Psoas muscle (tissue), 8 donors: ENCODE measurements around the gene C1orf50. TPM values are rescaled to one million over a fixed set of nuclear protein-coding genes. Genes with fewer than 3 reads are reported as not detected.

Source experiments
- ATAC-seq, 4 donors: fragments of 200-7000 bp; cut with Tn5 transposase; one replicate each; pipeline ENCODE4 v1.9.1; 2020; ENCODE audit warnings: moderate library complexity in 3 of 4, mild to moderate bottlenecking in 2 of 4
- DNase-seq, 2 donors: peaks; one replicate each; pipeline ENCODE4 v3.0.0-alpha.2; 2020
- H3K27ac ChIP-seq: fragments of 200-600 bp; one replicate; pipeline ENCODE4 v1.8.0; 2022
- H3K27me3 ChIP-seq, 3 donors: fragments of 200-600 bp in 1 of 3; one replicate each; pipeline versions ENCODE4 v1.6.1 to v1.8.0; 2013 to 2022; ENCODE audit warnings: low read length in 2 of 3, mild to moderate bottlenecking in 2 of 3, moderate library complexity in 1 of 3; ENCODE audit not compliant: insufficient read depth in 3 of 3
- H3K36me3 ChIP-seq, 2 donors: fragments of 200-600 bp in 1 of 2; one replicate each; pipeline versions ENCODE4 v1.6.1 to v1.8.0; 2013 to 2022; ENCODE audit warnings: low read depth in 1 of 2, mild to moderate bottlenecking in 1 of 2, moderate library complexity in 1 of 2; ENCODE audit not compliant: insufficient read depth in 1 of 2
- H3K4me1 ChIP-seq: fragments of 200-600 bp; one replicate; pipeline ENCODE4 v1.8.0; 2022
- H3K4me3 ChIP-seq: fragments of 200-600 bp; one replicate; pipeline ENCODE4 v1.8.0; 2022; ENCODE audit warnings: mild to moderate bottlenecking
- H3K9me3 ChIP-seq: fragments of 200-600 bp; one replicate; pipeline ENCODE4 v1.8.0; 2022
- CTCF ChIP-seq: fragments of 200-600 bp; IDR thresholded peaks from one replicate; pipeline ENCODE4 v1.8.0; 2022; ENCODE audit warnings: antibody characterized with exemption
- WGBS, 3 donors: extraction: QIAGEN DNeasy Blood & Tissue Kit; methylation state at CpG; one replicate each; pipeline versions ENCODE4 v1.1.6 to v1.1.7; 2013; 5-methylcytosine and 5-hydroxymethylcytosine counted together
- intact Hi-C, 2 donors: fragments of 100-400 bp; cut with DNase I; formaldehyde crosslinking; loops; one replicate each; pipeline versions ENCODE4 v1.11.0 to v1.14.2; 2022
- polyA plus RNA-seq, 3 donors: library from polyadenylated mRNA; stranded (reverse); fragments of 200-250 nt; gene quantifications; one replicate each; pipeline ENCODE4 v1.2.3, GENCODE V29; 2013
- total RNA-seq, 4 donors: library from RNA; stranded (reverse); fragmentation: NEBNext Ultra II Directional in 2 of 4; extraction: Animal tissue kit (Norgen Biotek cat#: 25700) in 2 of 4; gene quantifications; one replicate each; pipeline versions ENCODE4 v1.2.1 to v1.2.4, GENCODE V29; 2021 to 2023
- donor health status: healthy with polysubstance abuse.
- donor health status: DM: no; HTN: no; CAD: no; lungs with moderate emphysema.
- donor health status: Bipolar disorder and iron deficiency.
- donor health status: healthy.
- donor health status: DM: yes; HTN: yes; CAD: no.
- donor health status: DM: no; HTN: no; CAD: no.
- donor health status: DM: no; HTN: no; CAD: no.
- donor health status: DM: yes; HTN: yes; CAD: no.

The C1orf50 gene
- total and polyA plus RNA-seq, 7 donors: 2.5 to 10.2 (median 7.5) TPM

- H3K4me3 ChIP-seq: no peak overlapping the region
- intact Hi-C loops: loop anchor here (5.0 to 10.0 kb wide), 2 partner anchors 140 to 297 kb away; no protein-coding TSS in a partner anchor
- ATAC-seq (no peak), DNase-seq (no peak)
- no peaks in the 10 kb centered on the region for H3K27me3 ChIP-seq
- 82 to 92% (median 85%) methylated on average over 5 of the region's 5 CpGs for WGBS, 3 donors
- H3K27ac ChIP-seq: no peak overlapping the region
- H3K36me3 ChIP-seq: peaks cover 9 to 64% of the 10 kb centered on the region in 2 donors
- peaks cover 5% of the 10 kb centered on the region for H3K4me1 ChIP-seq
- no peaks in the 10 kb centered on the region for H3K9me3 ChIP-seq
- no peak for TF ChIP-seq CTCF
These were observed 8.0 kb downstream of the C1orf50 start for GRCh38 chr1:42774928-42775526.

GRCh38 chr1:42776502-42776901 lies 9.5 kb downstream of the C1orf50 start:
- DNase-seq (no peak), ATAC-seq (no peak)
- WGBS, 3 donors: 71 to 89% (median 78%) methylated on average over 6 of the region's 6 CpGs
- TF ChIP-seq CTCF: no peak
- intact Hi-C loops: loop anchor here (5.0 to 10.0 kb wide), 2 partner anchors 138 to 296 kb away; no protein-coding TSS in a partner anchor
- Histone ChIP-seq H3K9me3 (no peaks in the 10 kb centered on the region), H3K4me3 (no peak overlapping the region), H3K27me3 (no peaks in the 10 kb centered on the region), H3K36me3 (peaks cover 10 to 79% of the 10 kb centered on the region in 2 donors), H3K4me1 (peaks cover 3% of the 10 kb centered on the region), H3K27ac (no peak overlapping the region)

GRCh38 chr1:42777852-42778251 lies 10.8 kb downstream of the C1orf50 start:
- Histone ChIP-seq H3K27ac (no peak overlapping the region), H3K4me1 (no peaks in the 10 kb centered on the region), H3K36me3 (peaks cover 11 to 92% of the 10 kb centered on the region in 2 donors), H3K9me3 (no peaks in the 10 kb centered on the region), H3K4me3 (no peak overlapping the region), H3K27me3 (no peaks in the 10 kb centered on the region)
- intact Hi-C loops: loop anchor here (1.0 to 10.0 kb wide), 3 partner anchors 137 to 295 kb away; no protein-coding TSS in a partner anchor
- TF ChIP-seq CTCF: peak; percentile 59
- peak in 2 of 4 donors; percentile 63 to 71 for ATAC-seq
- DNase-seq: no peak

DNA sequence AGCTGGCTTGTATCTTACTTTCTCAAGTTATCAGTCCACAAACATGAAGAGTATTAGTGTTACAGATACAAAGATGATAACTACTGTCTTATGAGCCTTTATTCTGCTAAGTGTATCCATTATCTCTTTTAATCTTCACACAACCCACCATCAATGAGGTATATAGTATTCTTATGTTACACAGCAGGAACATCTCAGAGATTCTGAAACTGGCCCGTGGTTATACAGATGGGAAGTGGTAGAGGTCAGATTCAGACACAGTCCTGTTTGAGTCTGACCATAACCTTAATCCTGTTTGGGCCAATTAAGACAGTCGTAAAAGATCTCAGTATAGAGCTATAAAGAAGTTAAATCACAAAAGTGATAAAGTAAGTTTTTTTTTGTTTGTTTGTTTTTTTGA lies 12.7 kb downstream of the C1orf50 start:
- ATAC-seq (no peak), DNase-seq (no peak)
- intact Hi-C loops: loop anchor here (5.0 to 10.0 kb wide), 2 partner anchors 135 to 293 kb away; no protein-coding TSS in a partner anchor
- no peak for TF ChIP-seq CTCF
- 86 to 93% (median 87%) methylated on average over 2 of the region's 2 CpGs for WGBS, 3 donors
- peaks cover 9 to 80% of the 10 kb centered on the region in 2 donors for H3K36me3 ChIP-seq
- H3K4me3 ChIP-seq: no peak overlapping the region
- no peaks in the 10 kb centered on the region for H3K9me3 ChIP-seq
- H3K27me3 ChIP-seq: peaks cover 0 to 2% (median 0%) of the 10 kb centered on the region in 3 donors
- no peak overlapping the region for H3K27ac ChIP-seq
- no peaks in the 10 kb centered on the region for H3K4me1 ChIP-seq
